Measurements from ENCODE around the gene EFHD2.
"Not testable (repeated sequence)": the region's sequence is repeated elsewhere in the genome, so short reads cannot be mapped to it uniquely, and the experiment has no call there.

EFHD2 gene

DNA sequence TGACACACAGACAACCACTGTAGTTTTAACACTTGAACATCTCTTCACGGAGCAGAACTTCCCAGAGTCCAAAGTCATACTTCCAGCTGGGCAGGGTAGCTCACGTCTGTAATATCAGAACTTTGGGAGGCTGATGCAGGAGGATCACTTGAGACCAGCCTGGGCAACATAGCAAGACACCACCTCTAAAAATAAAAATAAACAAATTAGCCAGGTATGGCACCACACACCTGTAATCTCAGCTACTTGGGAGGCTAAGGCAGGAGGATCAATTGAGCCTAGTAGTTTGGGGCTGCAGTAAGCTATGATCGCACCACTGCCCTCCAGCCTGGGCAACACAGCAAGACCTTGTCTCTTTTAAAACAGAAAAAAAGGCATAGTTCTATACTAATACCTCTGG, 24.3 kb upstream of the EFHD2 start:
- Mint-ChIP-seq H3K27me3 (ENCODE audit: low read depth, poor library complexity) (peaks cover 41% of the 10 kb centered on the region), H3K4me1 (peaks cover 49% of the 10 kb centered on the region), H3K9me3 (no peaks in the 10 kb centered on the region), H3K27ac (no peak overlapping the region), H3K4me3 (no peak overlapping the region), H3K36me3 (ENCODE audit: low read depth) (no peaks in the 10 kb centered on the region)
- no peak for DNase-seq
- TF ChIP-seq, protein P1, sequence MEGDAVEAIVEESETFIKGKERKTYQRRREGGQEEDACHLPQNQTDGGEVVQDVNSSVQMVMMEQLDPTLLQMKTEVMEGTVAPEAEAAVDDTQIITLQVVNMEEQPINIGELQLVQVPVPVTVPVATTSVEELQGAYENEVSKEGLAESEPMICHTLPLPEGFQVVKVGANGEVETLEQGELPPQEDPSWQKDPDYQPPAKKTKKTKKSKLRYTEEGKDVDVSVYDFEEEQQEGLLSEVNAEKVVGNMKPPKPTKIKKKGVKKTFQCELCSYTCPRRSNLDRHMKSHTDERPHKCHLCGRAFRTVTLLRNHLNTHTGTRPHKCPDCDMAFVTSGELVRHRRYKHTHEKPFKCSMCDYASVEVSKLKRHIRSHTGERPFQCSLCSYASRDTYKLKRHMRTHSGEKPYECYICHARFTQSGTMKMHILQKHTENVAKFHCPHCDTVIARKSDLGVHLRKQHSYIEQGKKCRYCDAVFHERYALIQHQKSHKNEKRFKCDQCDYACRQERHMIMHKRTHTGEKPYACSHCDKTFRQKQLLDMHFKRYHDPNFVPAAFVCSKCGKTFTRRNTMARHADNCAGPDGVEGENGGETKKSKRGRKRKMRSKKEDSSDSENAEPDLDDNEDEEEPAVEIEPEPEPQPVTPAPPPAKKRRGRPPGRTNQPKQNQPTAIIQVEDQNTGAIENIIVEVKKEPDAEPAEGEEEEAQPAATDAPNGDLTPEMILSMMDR (IDR thresholded peaks at IDR 0.05) = no peak

DNA sequence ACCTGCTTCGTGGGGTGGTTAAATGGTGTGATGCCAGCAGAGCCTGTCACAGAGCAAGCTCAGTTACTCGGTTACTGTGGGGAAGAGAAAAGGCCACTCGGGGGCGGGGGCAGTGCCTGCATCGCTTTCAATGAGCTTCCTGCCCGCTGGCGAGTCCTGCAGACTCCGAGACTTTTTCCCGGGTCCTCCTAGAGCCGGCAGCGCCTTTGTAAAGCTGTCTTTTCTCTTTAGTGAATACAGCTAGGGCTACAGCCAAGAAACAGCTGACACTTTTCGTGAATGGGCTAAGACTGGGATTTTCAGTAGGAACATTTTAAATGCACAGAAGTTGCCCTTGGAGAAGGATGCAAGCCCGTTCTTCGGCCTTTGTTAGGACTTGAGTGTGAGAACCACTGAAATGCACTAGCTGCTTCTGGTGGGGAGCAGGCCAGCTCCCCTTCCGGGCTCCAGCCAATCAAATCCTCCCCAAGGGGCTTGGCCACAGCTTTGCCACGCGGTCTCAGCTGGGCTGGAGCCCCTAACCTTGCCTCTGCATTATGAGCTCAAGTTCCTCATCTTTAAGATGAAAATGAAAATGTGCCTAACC, 23.4 kb upstream of the EFHD2 start:
- Mint-ChIP-seq H3K27ac (no peak overlapping the region), H3K27me3 (ENCODE audit: low read depth, poor library complexity) (peaks cover 41% of the 10 kb centered on the region), H3K9me3 (no peaks in the 10 kb centered on the region), H3K36me3 (ENCODE audit: low read depth) (no peaks in the 10 kb centered on the region), H3K4me3 (no peak overlapping the region), H3K4me1 (peaks cover 42% of the 10 kb centered on the region)
- peak; percentile 37 for DNase-seq
- TF ChIP-seq, protein P1 (IDR thresholded peaks at IDR 0.05) = no peak

GRCh38 chr1:15388201-15388880, 21.3 kb upstream of the EFHD2 start:
- DNase-seq = no peak
- Mint-ChIP-seq H3K4me3 (no peak overlapping the region), H3K27me3 (ENCODE audit: low read depth, poor library complexity) (peaks cover 36% of the 10 kb centered on the region), H3K36me3 (ENCODE audit: low read depth) (no peaks in the 10 kb centered on the region), H3K9me3 (no peaks in the 10 kb centered on the region), H3K4me1 (peaks cover 42% of the 10 kb centered on the region), H3K27ac (no peak overlapping the region)
- TF ChIP-seq, protein P1 (IDR thresholded peaks at IDR 0.05) = no peak

- H3K4me3 Mint-ChIP-seq; DNase-seq; H3K27ac Mint-ChIP-seq; H3K9me3 Mint-ChIP-seq; H3K36me3 Mint-ChIP-seq (ENCODE audit: low read depth): not testable (repeated sequence)
- H3K27me3 Mint-ChIP-seq (ENCODE audit: low read depth, poor library complexity) = peaks cover 31% of the 10 kb centered on the region
- peaks cover 32% of the 10 kb centered on the region for H3K4me1 Mint-ChIP-seq
Observed at GRCh38 chr1:15389828-15390227, 19.9 kb upstream of the EFHD2 start.

- Mint-ChIP-seq H3K9me3 (no peaks in the 10 kb centered on the region), H3K4me3 (no peak overlapping the region), H3K4me1 (peaks cover 27% of the 10 kb centered on the region), H3K27ac (no peak overlapping the region), H3K27me3 (ENCODE audit: low read depth, poor library complexity) (peaks cover 22% of the 10 kb centered on the region), H3K36me3 (ENCODE audit: low read depth) (no peaks in the 10 kb centered on the region)
- TF ChIP-seq, protein P1 (IDR thresholded peaks at IDR 0.05) = no peak
- no peak for DNase-seq
Observed at GRCh38 chr1:15390667-15391066, 19.0 kb upstream of the EFHD2 start.

DNA sequence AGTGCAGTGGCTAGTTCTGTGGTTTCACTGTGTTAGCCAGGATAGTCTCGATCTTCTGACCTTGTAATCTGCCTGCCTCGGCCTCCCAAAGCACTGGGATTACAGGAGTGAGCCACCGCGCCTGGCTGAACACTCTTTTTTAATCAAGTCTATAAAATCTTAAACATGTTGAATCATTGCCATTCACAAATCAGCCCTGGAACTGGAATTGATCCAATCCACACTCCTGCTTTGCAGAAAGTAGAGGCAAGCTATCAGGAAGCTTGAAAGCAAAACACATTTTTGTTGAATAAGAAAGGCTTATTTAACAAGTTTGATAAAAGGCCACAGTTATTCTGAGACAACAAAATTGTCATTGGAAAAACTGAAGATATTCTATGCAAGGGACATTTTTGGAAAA, 18.3 kb upstream of the EFHD2 start:
- TF ChIP-seq, protein P1 (IDR thresholded peaks at IDR 0.05) = no peak

More for the DNA sequence above, 18.3 kb upstream of the EFHD2 start:
- peaks cover 19% of the 10 kb centered on the region for H3K27me3 Mint-ChIP-seq (ENCODE audit: low read depth, poor library complexity)
- no peaks in the 10 kb centered on the region for H3K9me3 Mint-ChIP-seq
- no peak for DNase-seq
- peaks cover 21% of the 10 kb centered on the region for H3K4me1 Mint-ChIP-seq
- H3K27ac Mint-ChIP-seq = no peak overlapping the region
- H3K36me3 Mint-ChIP-seq (ENCODE audit: low read depth) = no peaks in the 10 kb centered on the region
- H3K4me3 Mint-ChIP-seq = no peak overlapping the region
